T-helper 1 cell treated with Interleukin-12 subunit alpha and Interleukin-12 subunit beta and Interleukin-4 antibody, amounts not matched to agents 30 μg/mL and 1 μg/mL, for 36 hours (primary cell): ENCODE results near the gene DCP2.

ENCODE experiments used
- H3K27ac Mint-ChIP-seq: one replicate; pipeline ENCODE4 v1.8.0; 2021; ENCODE audit warnings: mild to moderate bottlenecking, mixed read lengths
- H3K27me3 Mint-ChIP-seq: one replicate; pipeline ENCODE4 v1.8.0; 2021; ENCODE audit warnings: low read depth, mixed read lengths
- H3K36me3 Mint-ChIP-seq: one replicate; pipeline ENCODE4 v1.8.0; 2021; ENCODE audit warnings: low read depth, mixed read lengths
- H3K4me1 Mint-ChIP-seq: one replicate; pipeline ENCODE4 v1.8.0; 2021; ENCODE audit warnings: low read depth, mixed read lengths
- H3K4me3 Mint-ChIP-seq: one replicate; pipeline ENCODE4 v1.8.0; 2021; ENCODE audit warnings: mild to moderate bottlenecking, moderate library complexity, mixed read lengths
- H3K9me3 Mint-ChIP-seq: one replicate; pipeline ENCODE4 v1.8.0; 2021; ENCODE audit warnings: mixed read lengths

The DCP2 gene

DNA sequence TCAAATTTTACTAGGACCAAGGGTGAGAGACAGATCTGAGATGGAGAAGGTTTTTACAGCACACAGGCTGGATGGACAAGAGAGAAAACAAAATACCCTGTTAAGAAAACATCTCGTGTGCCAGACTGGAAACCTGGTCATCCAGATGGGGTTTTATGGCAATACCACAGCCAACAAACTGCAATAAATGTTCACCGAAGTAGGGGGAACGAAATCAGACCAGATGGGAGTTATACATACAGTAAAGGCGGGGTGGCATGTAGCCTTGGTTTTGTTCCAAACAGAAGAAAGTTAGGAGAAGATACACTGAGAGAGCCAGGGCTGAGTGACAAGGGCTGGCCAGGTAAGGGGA is 63.3 kb downstream of the DCP2 start:
- Mint-ChIP-seq H3K36me3 (no peaks in the 10 kb centered on the region), H3K4me1 (no peaks in the 10 kb centered on the region), H3K27ac (no peak overlapping the region), H3K9me3 (no peaks in the 10 kb centered on the region), H3K4me3 (no peak overlapping the region), H3K27me3 (no peaks in the 10 kb centered on the region)

DNA sequence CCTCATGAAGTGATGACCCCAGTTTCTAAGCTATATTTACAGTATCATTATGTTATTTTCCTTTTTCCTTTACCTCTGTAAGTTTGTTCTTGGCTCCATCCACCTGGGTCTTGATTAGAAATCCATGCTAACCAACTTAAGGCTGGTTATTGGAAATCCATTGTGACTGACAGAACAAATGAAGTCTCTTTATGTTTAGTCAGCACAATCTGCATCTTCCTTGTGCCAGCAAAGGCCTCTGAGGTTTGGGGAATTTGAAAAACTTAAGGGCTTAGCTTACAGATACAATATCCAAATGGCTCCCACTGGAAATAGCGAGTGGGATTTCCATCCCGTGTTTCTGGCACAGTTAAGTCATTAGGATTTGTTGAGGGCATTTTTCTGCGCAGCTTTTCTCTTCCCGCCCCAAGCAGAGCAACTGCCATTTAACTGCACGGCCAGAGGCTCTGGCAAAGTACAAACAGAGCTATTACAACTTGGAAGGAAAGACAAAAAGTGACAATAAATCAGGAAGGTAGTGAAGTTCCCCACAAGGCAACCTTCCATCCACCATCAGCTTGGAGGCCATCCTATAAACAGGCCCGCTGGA is 64.2 kb downstream of the DCP2 start:
- Mint-ChIP-seq H3K27ac (no peak overlapping the region), H3K36me3 (no peaks in the 10 kb centered on the region), H3K4me1 (no peaks in the 10 kb centered on the region), H3K27me3 (no peaks in the 10 kb centered on the region), H3K9me3 (no peaks in the 10 kb centered on the region), H3K4me3 (no peak overlapping the region)

DNA sequence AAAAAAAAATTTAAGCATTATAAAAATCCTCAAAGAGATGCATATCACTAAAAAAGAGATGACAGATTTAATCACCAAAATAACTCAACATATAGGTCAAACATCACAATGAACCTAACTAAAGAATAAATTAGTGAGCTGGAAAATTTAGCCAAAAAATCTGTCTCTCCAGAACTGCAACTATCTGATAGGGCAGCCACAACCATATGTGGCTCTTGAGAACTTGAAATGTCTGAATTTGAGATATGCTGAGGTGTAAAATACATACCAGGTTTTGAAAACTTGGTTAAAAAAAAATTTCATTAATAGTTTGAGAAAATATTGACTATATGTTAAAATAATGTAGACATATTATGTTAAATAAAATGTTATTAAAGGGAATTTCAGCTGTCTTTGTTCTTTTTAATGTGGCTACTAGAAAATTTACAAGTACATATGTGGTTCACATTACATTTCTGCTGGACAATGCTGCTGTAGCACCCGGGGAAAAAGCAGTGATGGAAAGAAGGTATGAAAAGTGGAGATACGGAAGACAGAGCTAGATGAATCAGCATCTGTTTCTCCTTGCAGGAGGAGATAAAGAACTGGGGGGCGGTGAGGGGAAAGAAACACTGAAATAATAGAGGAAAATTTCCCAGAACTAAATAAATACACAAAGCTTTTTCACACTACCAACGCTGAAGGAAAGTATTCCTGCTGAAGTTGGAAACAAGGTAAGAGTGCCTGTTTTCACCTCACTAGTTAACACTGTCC is 66.1 kb downstream of the DCP2 start:
- Mint-ChIP-seq H3K27ac (no peak overlapping the region), H3K9me3 (no peaks in the 10 kb centered on the region), H3K4me3 (no peak overlapping the region), H3K27me3 (no peaks in the 10 kb centered on the region), H3K4me1 (no peaks in the 10 kb centered on the region), H3K36me3 (no peaks in the 10 kb centered on the region)

DNA sequence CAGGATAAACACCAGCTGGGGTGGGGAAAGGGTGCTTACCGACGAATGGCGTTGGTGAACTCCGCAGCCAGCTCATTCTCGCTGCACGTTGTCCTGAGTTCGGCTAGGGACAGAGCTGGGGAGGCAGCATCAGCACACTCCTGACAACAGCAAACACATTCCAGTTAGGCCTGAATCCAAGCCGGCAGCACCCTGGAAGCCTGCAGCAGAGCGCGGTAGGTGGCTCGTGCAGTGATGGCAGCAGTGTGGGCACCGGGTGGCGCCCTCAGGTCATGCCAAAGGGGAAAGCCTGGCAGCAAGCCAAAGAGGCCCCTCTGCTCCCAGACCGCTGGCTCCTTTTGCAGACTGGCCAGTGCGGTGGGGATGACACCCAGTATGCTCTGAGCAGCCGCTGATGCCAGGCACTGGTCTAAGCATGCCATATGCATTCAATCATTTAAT is 66.9 kb downstream of the DCP2 start:
- no peaks in the 10 kb centered on the region for H3K4me1 Mint-ChIP-seq
- no peaks in the 10 kb centered on the region for H3K9me3 Mint-ChIP-seq
- H3K4me3 Mint-ChIP-seq = no peak overlapping the region
- H3K27me3 Mint-ChIP-seq = no peaks in the 10 kb centered on the region
- H3K36me3 Mint-ChIP-seq = no peaks in the 10 kb centered on the region
- no peak overlapping the region for H3K27ac Mint-ChIP-seq

DNA sequence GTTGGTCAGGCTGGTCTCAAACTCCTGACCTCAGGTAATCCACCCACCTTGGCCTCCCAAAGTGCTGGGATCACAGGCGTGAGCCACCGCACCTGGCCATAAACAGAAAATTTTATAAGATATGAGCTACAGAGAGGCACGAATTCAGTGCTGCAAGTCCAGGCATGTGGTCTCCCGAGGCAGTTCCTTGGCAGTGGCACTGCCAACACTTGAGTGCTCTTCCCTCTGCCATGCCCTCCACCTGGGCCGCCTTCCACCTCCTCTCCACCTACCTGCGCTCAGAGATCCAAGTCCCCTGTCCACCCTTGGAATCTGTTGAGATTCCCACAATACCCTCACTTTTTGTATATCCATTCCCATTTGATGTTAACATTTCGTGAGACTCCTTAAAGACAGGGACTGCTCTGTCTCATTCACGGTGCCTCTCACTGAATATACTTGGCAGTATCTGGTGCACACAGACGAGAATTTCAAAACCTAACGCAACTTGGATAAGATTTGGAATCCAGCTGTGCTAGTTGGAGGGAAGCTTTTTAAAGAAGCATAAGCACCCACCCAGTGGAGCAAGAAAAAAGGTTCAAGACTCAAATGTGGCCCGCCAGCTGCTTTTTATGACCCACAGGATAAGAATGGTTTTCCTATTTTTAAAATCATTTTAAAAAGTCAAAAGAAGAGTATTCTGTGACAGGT is 68.3 kb downstream of the DCP2 start:
- no peak overlapping the region for H3K4me3 Mint-ChIP-seq
- no peaks in the 10 kb centered on the region for H3K36me3 Mint-ChIP-seq
- no peaks in the 10 kb centered on the region for H3K27me3 Mint-ChIP-seq
- H3K9me3 Mint-ChIP-seq = no peaks in the 10 kb centered on the region
- H3K4me1 Mint-ChIP-seq = peaks cover 2% of the 10 kb centered on the region
- no peak overlapping the region for H3K27ac Mint-ChIP-seq

GRCh38 chr5:113047234-113047633 is 70.6 kb downstream of the DCP2 start:
- Mint-ChIP-seq H3K27ac (no peak overlapping the region), H3K9me3 (no peaks in the 10 kb centered on the region), H3K4me1 (peaks cover 22% of the 10 kb centered on the region), H3K4me3 (no peak overlapping the region), H3K36me3 (no peaks in the 10 kb centered on the region), H3K27me3 (no peaks in the 10 kb centered on the region)

DNA sequence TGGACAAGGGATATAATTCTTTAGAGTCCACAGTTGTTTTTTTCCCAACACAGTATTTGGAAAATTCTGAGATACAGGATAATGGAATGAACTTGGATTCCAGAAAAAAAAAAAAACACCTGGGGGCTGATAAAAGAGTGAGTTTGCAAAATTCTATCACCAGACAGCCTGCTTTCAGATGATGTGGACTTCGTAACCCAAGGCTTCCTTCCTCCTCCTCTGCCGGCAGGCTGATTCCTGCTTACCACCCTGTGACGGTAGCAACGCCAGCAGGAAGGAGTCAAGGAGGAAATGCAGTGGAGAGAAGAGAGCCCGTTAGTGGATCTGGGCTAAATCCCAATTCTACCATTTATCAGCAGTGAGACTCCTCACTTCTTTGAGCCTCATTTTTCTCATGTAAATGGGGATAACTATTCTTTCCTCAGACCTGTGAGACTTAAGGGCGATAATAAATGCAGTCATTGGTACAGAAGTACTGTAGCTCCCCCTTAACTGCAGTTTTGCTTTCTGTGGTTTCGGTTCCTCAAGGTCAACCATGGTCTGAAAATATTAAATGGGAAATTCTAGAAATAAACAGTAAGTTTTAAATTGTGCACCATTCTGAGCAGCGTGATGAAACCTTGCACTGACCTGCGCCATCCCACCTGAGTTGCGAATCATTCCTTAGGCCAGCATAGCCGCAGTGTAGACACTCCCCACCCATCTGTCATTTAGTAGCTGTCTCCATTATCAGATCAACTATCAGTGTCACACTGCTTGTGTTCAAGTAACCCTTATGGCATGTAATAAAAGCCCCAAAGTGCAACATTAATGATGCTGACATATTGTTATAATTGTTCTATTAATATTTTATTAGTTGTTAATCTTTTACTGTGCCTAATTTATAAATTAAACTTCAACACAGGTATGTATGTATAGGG is 71.4 kb downstream of the DCP2 start:
- Mint-ChIP-seq H3K4me1 (peaks cover 24% of the 10 kb centered on the region), H3K27ac (no peak overlapping the region), H3K36me3 (no peaks in the 10 kb centered on the region), H3K4me3 (no peak overlapping the region), H3K27me3 (no peaks in the 10 kb centered on the region), H3K9me3 (no peaks in the 10 kb centered on the region)

DNA sequence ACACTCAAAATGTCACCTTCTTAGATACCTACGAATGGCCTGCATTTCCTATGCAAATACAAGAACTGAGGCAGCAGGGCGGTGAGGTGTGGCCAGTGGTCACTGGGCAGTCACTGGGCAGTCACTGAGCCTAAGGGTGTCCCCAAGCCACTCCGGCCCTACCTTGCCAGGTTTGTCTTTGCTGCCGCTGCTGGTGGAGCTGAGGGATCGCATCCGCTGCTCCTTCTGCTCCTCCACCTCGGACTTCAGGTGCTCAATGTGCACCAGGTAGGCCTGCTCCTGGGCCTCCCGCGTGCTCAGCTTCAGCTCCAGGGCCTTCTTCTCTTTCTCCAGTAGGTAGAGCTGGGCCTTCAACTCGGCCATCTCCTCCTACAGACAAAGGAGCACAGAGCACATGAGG is 72.3 kb downstream of the DCP2 start:
- H3K4me1 Mint-ChIP-seq = peaks cover 24% of the 10 kb centered on the region
- no peak overlapping the region for H3K4me3 Mint-ChIP-seq
- H3K9me3 Mint-ChIP-seq = no peaks in the 10 kb centered on the region
- H3K27me3 Mint-ChIP-seq = no peaks in the 10 kb centered on the region
- no peaks in the 10 kb centered on the region for H3K36me3 Mint-ChIP-seq
- no peak overlapping the region for H3K27ac Mint-ChIP-seq

DNA sequence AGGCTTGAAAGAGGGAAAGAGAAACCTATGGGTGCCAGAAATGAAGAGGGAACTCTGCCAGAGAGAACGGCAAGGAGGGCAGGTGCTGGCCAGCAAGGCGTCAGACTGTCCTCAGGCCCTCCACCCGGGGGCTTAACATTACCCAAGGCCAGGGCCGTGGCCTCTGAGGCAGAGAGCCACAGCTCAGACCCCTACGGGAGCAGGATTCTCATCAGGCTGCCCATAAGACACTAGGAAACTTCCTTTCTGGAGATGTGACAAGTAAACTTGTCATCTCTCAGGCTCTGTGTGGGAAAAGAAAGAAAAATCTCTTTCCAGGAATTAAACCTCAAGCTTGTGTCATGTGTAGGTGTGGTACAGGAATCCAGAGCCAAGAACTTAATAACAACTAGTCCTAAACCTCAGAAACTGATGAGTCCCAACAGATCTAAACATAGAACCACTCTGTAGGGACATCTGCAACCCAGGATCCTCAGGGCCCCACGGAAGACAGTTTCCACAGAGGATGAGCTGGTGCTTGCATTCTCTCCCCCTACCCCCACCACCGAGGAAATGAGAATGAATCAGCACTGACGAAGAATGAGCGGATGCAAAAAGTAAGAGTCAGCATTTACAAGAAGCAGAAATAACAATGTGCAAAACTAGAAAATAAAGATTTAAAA is 74.3 kb downstream of the DCP2 start:
- no peaks in the 10 kb centered on the region for H3K9me3 Mint-ChIP-seq
- H3K27me3 Mint-ChIP-seq = no peaks in the 10 kb centered on the region
- H3K4me1 Mint-ChIP-seq = peaks cover 24% of the 10 kb centered on the region
- H3K36me3 Mint-ChIP-seq = no peaks in the 10 kb centered on the region
- H3K27ac Mint-ChIP-seq = peak overlapping the region; percentile 82
- H3K4me3 Mint-ChIP-seq = peak overlapping the region; percentile 38

GRCh38 chr5:113052041-113052795 is 75.6 kb downstream of the DCP2 start:
- peak overlapping the region; percentile 33 for H3K27ac Mint-ChIP-seq

DNA sequence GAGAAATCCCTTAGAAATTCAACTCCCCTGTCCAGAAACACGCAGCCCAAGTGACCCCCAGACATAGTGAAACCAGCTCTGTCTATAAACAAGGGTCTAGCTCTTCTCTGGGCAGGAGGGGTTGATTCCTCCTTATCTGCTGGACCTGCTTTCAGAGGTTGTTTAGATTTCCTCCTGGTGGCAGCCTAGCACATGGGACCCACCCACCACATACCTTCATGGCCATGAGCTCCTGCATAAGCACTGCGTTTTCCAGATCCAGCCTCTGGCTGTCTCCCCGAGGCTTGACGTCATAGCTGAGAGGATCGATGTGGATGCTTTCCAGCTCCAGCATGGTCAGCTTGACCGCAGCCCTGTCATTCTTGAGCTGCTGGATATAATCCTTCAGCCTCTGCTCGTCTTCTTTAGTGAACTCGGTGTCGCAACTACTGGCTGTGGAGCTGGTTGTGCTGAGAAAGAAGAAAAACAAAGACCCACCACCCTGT is 77.0 kb downstream of the DCP2 start:
- Mint-ChIP-seq H3K9me3 (no peaks in the 10 kb centered on the region), H3K27ac (no peak overlapping the region), H3K4me1 (peaks cover 24% of the 10 kb centered on the region), H3K4me3 (no peak overlapping the region), H3K27me3 (no peaks in the 10 kb centered on the region), H3K36me3 (no peaks in the 10 kb centered on the region)

More at GRCh38 chr5:113052041-113052795, 75.6 kb downstream of the DCP2 start:
- Mint-ChIP-seq H3K27me3 (no peaks in the 10 kb centered on the region), H3K9me3 (no peaks in the 10 kb centered on the region), H3K4me3 (no peak overlapping the region), H3K4me1 (peaks cover 24% of the 10 kb centered on the region), H3K36me3 (no peaks in the 10 kb centered on the region)

DNA sequence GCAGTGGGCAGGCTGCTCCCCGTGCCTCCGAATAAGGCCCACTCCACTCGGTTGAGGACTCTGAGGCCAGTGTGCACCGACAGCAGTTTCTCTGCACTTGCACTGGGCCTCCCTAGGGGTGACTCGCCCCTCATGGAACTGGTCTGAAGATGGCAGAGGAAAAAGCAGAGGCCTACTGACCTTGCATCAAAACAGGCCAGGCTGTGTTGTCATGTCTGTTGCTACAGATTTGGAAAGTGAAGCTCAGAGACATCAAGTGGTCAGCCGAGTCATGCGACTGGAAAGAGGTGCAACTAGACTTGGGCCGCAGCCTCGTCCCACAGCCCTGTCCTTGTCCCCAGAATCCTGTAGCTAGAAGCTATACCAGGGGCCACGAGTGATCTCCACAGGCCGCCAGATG is 78.3 kb downstream of the DCP2 start:
- no peaks in the 10 kb centered on the region for H3K27me3 Mint-ChIP-seq
- H3K27ac Mint-ChIP-seq = no peak overlapping the region
- H3K4me1 Mint-ChIP-seq = peaks cover 22% of the 10 kb centered on the region
- no peaks in the 10 kb centered on the region for H3K9me3 Mint-ChIP-seq
- no peak overlapping the region for H3K4me3 Mint-ChIP-seq
- no peaks in the 10 kb centered on the region for H3K36me3 Mint-ChIP-seq

GRCh38 chr5:113056988-113057387 is 80.4 kb downstream of the DCP2 start:
- Mint-ChIP-seq H3K4me1 (peaks cover 9% of the 10 kb centered on the region), H3K9me3 (no peaks in the 10 kb centered on the region), H3K27me3 (no peaks in the 10 kb centered on the region), H3K27ac (no peak overlapping the region), H3K36me3 (no peaks in the 10 kb centered on the region), H3K4me3 (no peak overlapping the region)
